ENCODE data around the gene ITIH4.

The ITIH4 gene

DNA sequence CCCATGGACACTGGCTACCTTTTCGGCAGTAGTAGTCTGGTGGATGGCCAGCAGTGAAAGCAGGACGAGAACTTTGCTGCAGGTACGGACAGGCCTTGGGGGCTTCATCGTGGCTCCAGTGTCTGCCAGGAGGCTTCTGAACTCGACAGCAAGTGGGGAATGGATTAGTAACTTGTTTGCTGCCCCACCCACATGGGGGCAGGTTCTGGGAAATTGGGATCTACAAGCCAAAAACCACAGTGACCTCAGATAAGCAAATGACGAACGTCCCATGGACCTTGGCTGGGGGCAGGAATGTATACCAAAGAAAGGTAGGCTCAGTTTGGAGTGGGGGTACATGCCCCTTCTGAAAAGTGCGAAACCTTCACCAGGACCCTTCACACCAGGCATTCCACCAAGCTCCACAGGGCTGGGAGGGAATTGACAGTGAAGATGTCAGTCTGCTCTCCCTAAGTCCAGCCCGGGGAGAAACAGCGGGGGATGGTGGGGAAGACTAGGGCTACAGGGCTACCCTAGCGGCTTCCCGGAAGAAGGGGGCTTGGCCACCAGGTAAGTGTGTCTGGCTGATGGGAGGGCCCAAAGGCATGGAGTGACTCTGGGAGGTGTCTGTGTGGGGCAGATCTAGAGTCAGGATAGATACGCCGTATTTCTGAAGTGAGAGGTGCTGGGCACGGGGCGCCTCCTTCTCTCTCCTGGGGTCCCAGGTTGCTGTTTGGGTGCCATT is at the start of gene ITIH4:
Gene ITIH4, minus strand, starts transcription at position 138 of the 724 bp plus-strand sequence. Its CDS starts 30 bp downstream, at position 108.
- no peak for DNase-seq

DNA sequence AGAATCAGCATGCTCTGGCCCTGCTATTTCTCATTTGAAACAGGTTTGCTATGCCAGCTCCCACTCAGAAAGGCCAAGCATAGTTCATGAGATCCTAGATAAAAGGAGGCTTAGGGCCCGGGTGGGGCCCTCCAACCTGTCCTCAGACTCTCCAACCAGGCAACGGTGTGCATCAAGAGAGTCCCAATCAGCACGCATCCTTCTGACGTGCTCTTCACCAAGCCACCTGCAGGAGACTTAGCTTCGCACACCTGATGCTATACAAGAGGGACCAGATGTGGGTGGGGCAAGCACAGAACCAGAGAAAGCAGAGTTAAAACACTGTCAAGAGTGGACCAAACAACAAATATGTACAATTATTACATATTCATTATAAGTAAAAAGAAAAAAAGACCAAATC is 49.6 kb upstream of the ITIH4 start:
- DNase-seq: no peak

DNA sequence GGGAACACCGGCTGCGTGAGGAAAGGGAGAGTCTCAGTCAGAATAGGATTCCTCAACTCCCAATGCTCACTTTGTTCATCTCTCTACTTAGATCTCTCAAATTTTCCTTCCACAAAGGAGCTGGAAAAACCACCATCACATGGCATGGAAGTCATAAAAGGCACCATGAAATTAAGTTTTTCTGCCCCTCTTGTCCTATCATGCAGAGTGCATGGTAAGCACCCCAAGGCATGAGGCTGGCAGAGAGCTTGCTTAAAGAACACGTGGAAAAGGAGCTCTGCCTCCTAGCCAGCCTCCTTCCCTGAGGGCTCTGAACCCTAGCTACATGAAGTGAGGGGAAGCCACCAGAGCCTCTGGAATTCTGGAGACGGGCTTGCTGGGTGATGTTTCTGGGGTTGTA is 49.1 kb upstream of the ITIH4 start:
- DNase-seq: no peak

DNA sequence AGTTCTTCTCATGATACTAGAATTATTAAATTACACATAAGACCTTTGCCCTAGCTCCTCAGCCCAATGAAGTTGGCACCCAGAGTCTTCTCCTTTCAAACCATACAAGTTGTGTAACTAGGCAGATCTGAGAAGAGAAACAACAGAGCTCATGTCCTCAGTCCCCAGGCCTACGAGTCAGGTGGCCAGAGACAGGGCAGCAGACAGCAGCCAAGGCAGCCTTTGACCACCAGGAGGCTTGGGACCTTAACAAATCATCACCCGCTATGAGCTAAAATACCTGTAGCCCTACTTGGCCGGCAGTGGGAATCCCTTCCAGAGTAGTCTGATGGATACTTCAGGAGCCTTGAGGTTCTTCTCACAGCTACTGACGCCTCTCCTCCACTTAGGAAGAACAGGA is 48.6 kb upstream of the ITIH4 start:
- DNase-seq: no peak

DNA sequence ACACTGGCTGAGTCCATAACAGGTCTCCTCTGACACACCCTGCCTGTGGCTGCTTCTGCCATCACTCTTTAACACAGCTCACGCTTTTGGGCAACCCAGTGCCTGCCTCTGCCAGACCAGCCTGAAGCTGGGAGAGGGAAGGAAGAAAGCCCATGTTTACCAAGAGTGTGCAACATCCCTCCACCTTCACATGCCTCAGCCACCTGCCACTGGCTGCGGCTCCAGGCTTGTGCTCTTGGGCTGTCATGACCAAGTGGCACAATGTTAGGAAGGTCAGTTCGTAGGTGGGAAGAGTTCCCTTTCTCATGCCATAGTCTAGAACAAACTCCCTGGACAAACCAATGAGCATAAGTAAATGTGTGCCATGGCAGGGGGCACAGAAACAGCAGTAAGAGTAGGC is 46.6 kb upstream of the ITIH4 start:
- no peak for DNase-seq

DNA sequence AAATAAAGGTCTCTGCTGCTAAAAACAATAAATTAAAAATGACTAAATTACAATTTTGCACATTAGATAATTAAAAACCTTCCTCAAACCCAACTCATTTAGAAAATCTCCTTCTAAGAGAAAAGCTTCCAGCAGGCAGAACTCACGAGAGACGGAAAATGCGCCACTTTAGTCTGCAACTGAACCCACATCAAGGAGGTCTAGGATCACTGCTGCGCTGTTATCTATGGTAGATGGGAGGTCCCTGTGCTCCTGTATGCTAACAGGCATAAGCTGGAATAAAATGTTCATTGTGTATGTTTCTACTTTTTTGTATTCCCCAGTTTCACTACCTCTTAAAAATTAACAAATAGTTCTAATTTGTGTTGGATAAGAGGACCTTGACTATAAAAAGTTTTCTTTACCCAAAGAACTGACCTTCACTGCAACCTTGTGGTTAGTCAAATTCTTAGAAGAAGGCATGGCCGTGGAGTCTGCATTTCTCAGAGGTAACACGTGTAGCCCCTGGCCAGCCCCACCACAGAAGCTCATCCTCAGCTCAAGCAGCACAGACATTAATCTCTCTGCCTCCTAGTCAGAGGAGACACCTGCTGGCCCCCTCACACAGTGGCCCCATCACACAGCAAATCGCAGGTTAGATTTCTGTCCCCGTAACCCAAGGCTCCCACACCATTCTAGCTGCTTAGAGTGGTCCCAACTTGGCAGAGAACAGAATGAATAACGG is 44.6 kb upstream of the ITIH4 start:
- DNase-seq: no peak

DNA sequence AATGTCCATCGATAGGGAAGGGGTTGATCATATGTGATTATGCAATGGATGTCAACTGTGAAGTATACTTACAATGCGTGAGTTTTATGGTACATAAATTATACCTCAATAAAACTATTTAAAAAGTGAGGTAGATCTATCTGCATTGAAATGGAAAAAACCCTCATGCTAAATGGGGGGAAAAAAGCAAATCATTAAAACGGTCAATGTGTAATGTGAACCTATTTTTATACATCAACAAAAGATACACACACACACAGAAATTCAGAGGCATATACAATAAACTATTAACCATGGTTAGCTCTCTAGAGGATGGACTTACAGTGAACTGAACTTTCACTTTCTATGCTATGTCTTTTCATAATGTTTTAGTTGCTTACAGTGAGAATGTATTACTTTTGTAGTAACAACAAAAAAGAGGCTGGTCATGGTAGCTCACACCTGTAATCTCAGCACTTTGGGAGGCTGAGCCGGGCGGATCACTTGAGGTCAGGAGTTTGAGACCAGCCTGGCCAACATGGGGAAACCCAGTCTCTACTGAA is 43.8 kb upstream of the ITIH4 start:
- DNase-seq: no peak

DNA sequence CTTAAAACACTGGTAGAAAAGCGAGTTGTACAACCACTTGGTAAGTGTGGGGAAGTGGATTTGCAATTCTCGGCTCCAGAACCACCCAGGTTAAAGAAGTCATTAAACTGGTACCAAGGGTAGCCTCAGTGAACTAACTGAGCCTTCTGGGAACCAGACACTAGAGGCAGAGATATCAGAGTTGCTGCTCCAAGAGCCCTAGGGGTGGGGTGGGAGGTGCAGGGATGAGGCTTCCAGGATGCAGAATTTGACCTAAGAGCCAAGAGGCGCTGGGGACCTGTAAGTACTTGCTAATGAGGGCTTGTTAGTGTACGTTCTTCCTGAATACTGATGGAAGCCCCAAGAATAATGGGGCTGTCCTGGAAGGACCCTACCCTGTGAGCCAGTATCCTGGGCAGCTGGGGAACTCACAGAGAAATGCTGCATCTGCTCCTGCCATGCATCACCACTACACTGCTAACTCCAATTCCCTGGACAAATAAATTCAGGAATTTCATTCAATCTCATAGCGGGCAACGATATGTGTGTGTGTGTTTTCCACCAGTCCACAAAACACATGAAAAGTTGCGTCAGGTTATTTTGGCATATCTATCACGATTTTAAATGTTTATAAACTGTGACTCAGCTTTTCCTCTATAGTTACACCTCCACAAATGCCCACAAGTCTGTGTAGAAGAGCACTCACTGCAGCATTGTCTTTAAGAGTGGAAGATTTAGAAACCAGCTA is 43.1 kb upstream of the ITIH4 start:
- no peak for DNase-seq

DNA sequence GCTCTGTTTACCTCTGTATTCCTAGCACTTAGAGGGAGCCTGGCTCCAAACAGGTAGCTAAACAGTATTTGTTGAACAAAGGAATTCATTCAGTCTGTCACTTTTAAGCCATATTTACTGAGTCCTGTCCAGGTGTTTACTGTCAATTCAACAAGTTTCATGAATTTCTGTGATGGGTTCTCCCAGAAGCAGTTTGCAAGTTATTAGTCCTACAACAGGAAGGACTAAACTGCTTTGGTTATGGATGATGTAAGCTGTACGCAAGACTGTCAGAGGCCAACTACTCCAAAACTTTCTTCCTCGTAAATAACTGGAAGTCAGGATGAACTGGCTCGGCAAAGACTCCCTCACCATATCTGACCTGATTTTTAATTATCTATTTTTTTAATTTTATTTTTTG is 41.8 kb upstream of the ITIH4 start:
- DNase-seq: no peak

DNA sequence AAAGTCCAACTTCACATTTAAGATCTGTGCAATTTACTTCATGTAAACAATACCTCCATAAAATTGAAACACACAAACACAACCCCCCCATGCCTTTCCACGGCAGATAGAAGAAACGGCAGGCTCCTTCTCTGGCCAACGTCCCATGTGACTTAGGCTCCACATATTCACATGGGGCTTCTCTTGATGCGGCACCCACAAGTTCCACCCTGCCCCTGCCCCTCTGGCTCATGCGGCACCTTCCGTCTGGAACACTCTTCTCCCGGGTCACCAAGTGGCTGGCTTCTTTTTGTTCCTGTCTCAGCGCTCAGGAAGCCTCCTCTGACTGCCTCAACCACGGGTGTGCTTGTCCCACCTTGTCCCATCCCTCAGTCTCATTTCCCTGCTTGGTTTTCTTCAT is 41.3 kb upstream of the ITIH4 start:
- DNase-seq: no peak

DNA sequence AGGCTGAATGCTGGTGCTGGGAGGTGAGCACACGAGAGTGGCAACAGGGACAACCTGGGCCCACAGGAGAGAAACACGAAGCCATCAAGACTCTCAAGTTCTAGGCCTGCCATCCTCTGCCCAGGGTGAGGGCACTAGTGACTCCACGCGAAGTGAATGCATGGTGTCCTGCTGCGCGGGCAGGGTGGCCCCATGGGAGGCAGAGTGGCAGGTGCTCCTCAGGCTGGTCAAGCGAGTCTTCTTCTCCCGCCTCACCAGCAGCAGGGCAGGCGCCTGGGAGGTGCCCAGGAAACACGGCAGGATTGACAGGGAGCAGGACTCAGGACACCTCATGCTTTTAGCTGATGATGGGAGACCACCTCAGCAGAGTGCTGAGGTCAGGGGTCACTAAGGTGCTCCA is 40.0 kb upstream of the ITIH4 start:
- DNase-seq: no peak

DNA sequence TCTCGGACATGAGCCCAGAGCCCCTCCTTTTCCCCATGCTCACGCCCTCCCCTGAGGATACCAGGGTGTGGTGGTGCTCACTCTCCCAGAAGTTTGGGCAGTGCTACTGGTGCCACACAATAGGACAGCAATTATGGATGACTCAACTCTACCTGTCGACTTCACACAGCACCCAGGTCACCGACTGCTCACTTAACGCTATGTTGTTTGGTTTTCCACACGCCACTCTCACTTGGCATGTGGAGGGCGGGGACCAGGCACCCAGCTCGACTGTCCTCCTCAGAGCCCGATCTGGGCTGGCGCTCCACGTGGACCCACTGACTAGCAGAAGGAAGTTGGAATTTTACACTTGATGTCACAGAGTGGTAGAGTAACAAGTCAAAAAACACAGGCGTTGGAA is 36.0 kb upstream of the ITIH4 start:
- no peak for DNase-seq

DNA sequence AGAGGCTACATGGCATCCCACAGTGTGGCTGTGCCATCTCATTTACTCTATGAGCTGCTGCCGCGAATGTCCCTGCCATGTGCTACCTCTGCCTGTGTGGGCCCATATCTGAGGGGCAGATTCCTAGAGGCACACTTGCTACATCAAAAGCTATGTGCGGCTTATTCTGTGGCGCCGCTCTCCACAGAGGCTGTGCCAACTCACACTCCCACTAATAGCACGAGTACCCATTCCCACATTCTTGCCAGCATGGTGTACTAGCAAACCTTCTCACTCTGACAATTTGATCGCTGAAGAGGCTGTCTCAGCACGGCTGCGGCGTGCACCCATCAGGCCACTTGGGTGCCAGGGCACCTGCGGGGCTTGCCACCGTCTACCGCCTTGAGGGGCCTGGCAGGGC is 35.5 kb upstream of the ITIH4 start:
- no peak for DNase-seq

DNA sequence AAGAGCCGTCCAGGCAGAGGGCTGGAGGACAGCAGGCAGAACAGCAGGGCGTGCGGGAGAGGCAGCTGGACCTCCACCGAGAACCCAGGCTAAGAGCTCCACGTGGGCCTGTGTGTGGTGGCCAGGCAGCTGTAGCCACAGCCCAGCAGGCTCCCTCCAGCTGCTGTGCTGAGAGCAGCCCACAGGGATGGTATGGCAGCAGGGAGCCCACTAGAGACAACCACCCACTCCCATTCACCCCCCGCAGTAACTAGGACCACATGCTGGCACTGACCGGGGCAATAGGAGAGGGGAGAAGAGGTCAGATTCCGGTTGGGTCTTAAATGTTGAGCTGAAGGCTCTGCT is 29.9 kb upstream of the ITIH4 start:
- no peak for DNase-seq

DNA sequence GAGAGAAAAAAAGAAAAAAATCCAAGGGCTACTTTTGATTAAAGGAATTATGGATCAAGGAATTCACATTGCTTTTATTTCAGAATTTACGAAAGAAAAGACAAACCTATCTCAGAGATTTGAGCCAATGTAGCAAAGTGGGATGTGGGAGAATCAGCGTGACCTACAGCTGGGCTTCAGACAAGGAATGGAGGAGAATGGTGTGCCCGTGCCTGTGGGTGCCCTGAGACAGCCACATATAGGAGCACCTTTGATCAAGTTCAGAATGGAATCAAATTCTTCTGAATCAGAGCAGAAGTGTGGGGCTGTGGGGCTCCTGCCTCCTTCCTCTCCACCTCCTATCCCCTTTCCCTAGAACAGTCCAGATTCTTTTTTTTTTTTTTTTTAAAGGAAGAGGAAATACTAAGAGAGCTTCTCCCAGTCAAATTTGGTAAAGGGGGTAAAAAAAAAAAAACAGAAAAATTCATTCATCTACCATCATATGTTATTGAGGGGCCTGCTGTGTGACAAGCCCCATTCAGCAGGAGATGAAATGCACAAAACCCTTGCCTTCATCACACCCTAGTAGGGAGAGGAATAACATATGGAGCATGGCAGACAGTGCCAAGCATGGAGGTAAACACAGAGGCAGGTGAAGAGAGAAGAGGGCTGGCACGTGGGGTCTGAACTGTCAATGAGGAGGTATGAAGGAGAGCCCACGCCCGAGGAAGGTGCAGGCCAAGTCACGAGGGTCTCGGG is 29.4 kb upstream of the ITIH4 start:
- no peak for DNase-seq

DNA sequence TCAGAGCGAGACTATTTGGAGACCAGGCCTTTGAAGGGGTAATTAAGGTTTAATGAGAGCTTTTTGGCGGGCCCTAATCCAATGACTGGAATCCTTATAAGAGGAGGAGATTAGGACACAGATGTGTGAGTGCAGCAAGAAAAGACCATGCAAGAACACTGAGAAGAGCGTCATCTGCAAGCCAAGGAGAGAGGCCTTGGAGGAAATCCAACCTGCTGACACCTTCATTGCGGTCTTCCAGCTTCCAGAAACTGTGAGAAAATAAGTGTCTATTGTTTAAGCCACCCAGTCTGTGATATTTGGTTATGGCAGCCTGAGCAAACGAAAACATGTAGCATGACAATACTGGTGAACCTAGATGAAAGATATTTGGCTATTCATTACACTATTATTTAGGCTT is 27.4 kb upstream of the ITIH4 start:
- no peak for DNase-seq

DNA sequence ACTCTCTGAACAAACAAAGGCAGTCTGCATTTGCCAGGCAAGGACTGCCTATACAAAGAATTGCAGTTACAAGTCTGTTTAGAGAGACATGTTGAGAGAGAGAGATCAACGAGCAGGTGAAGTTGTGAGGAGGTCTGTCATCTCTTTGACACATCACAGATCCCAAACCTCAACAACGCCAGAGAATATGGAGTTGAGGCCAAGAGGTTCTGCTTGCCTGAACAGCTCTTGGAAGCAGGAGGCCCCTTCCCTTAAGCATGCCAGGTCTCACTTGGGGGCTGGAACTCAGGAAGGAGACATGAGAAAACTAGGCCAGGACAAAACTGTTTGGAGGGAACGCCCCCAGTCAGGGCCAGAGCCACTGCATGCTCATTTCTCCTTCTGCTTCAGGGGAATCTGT is 26.7 kb upstream of the ITIH4 start:
- DNase-seq: no peak

DNA sequence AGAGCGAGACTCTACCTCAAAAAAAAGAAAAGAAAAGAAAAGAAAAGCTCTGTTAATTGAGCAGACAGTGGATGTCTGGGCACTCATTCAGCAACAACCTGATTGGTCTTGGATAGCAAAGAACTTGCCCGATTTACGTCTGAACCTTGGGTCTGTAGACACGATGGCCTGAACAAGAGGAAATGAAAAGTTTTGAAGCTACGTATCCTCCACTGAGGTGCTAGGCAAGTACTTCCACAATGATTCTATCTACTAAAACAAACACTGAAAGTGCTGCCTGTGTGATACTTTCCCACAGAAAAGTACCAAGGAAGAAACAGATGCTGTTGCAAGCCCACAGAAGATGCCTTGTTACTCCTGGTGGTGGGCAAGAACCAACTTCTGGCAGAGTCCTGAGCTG is 26.2 kb upstream of the ITIH4 start:
- DNase-seq: no peak

DNA sequence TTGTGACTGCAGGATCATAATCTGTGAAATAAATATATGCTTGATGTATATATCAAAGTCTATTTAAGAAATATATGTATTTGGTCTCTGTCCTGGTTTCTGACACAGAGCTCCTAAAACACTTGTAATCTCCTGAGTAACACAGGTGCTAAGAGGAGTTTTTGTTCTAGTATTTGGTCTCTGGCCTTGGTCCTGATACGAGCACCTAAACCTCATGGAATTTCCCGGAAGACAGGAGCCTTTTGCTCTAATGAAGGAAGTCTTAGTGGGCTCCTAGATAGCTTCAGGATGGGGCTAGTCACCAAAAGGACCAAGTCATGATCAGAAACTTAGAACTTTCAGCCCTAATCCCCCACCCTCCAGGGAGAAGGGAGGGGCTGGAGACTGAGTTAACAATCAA is 23.5 kb upstream of the ITIH4 start:
- DNase-seq: no peak

DNA sequence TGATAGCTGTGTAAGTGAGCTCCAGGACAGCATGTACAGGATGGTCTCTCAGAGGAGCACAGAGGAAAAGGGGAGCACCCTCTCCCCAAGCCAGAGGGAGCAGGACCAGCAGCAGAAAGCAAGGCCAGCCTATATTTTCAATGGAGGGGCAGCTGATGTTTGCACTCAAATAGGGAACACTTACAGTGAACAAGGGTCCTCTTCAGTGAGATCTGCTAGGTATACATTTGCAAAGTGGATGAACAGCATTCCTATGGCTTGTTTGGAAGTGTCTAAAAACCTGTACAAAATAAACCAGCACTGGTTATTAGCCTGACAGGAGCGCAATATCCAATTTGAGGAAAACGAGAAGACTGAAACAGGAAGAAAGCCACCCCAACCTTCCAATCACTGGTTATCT is 21.9 kb upstream of the ITIH4 start:
- no peak for DNase-seq

DNA sequence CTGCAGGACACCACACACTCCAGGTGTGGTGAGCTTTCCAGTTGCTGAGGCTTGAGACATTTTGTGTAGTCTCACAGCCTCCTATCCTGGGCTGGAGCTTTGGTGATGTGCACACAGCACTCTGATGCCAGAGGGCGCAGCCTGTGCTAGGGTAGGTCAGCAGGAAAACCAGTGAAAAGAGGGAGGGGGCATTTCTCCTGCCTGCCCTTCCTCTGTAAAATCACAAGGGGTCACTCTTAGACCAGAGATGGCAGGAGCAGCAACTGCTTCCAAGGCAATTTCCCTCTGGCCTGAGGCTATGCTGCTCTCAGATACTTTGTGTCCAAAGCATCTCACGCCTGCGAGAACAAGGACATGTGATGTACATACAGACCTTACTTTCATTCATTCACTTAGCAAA is 20.9 kb upstream of the ITIH4 start:
- no peak for DNase-seq

DNA sequence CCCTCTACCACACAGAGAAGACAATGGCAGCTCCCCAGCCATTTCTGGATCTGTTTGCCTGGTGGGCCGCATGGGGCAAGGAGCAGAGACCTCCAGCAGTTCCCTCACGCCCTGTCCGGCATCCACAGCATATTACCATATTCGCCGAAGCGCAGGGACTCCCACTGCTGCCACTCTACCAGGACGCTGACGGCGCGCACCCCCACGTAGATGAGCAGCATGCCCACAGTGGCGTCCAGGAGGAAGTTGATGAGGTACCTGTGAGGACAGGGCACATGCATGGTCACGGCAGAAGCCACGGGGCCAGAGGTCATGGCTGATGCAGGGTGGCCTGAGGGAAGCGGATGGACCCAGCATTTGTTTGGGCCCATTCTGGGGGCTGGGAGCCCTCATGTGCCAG is 19.2 kb upstream of the ITIH4 start:
- no peak for DNase-seq

DNA sequence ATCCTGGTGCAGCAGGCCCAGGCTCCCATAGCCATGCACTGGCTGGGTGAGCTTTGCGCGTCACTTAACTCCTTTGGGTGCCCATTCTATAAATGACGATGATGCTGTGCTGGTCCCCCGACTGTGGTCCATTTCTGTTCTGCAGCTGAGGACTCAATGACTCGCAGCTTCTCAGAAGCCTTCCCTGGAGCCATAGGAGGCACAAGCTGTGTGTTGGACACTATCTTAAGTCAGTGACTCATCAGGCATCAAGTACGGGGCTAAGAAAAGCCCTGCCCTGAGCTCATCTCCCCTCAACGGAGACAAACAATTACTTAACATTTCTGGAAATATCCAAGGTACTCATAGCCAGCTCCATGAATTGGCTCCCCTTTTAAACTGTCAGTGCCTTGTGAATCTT is 18.1 kb upstream of the ITIH4 start:
- no peak for DNase-seq
